OCI-LY3 (cell line): ENCODE data around the gene ZNF267.

ENCODE experiments used
- H2AFZ ChIP-seq: fragments of 200-600, 300-600 bp; shearing (Covaris generic); 2 replicates; pipeline ENCODE4 v1.6.0; 2014; ENCODE audit warnings: antibody characterized with exemption, low read depth, low read length
- H3K27ac ChIP-seq: fragments of 200-600, 300-600 bp; sonication (generic); 2 replicates; pipeline ENCODE4 v1.5.1; 2014; ENCODE audit warnings: mild to moderate bottlenecking, low read length, moderate library complexity, mixed read lengths
- H3K27me3 ChIP-seq: fragments of 200-600, 300-600 bp; sonication (generic); 2 replicates; pipeline ENCODE4 v1.6.1; 2014; ENCODE audit warnings: low read depth, low read length, mixed read lengths
- H3K36me3 ChIP-seq: fragments of 200-600, 300-600 bp; sonication (generic); replicated peaks from 2 replicates; pipeline ENCODE3; 2014; ENCODE audit warnings: low read depth, low read length, mixed read lengths
- H3K4me1 ChIP-seq: fragments of 300-600, 200-600 bp; sonication (generic); 2 replicates; pipeline ENCODE4 v1.6.1; 2014; ENCODE audit warnings: low read length, mixed read lengths
- H3K4me2 ChIP-seq: fragments of 200-600, 300-600 bp; sonication (generic); 2 replicates; pipeline ENCODE4 v1.6.1; 2014; ENCODE audit warnings: low read length, mixed read lengths
- H3K4me3 ChIP-seq: fragments of 300-600, 200-600 bp; sonication (generic); 2 replicates; pipeline ENCODE4 v1.5.1; 2014; ENCODE audit warnings: antibody characterized with exemption, mild to moderate bottlenecking, low read length, moderate library complexity
- H3K79me2 ChIP-seq: fragments of 300-600, 200-600 bp; shearing (Covaris generic); 2 replicates; pipeline ENCODE4 v1.6.1; 2014; ENCODE audit warnings: mild to moderate bottlenecking, low read length, mixed read lengths
- H3K9ac ChIP-seq: fragments of 300-600, 200-600 bp; shearing (Covaris generic); 2 replicates; pipeline ENCODE4 v1.6.0; 2014; ENCODE audit warnings: mild to moderate bottlenecking, low read length, moderate library complexity
- H3K9me3 ChIP-seq: fragments of 200-600, 300-600 bp; shearing (Covaris generic); 2 replicates; pipeline ENCODE4 v1.6.1; 2014; ENCODE audit warnings: low read length, mixed read lengths; ENCODE audit not compliant: insufficient read depth
- H4K20me1 ChIP-seq: fragments of 200-600, 300-600 bp; sonication (generic); 2 replicates; pipeline ENCODE4 v1.6.1; 2016; ENCODE audit warnings: low read length, mixed read lengths; ENCODE audit not compliant: insufficient read depth
- EZH2phosphoT487 ChIP-seq: fragments of 200-600 bp; shearing (Covaris generic); IDR thresholded peaks from 2 replicates; pipeline ENCODE4 v1.6.1; 2018; ENCODE audit warnings: antibody characterized with exemption, mixed run types, low read depth
- TF ChIP-seq, protein P1 (sequence below): fragments of 200-600, 300-600 bp; sonication (generic); IDR thresholded peaks from 2 replicates; pipeline ENCODE4 v1.5.1; 2014; ENCODE audit warnings: antibody characterized with exemption, low read length, low read depth

Gene ZNF267

GRCh38 chr16:31876951-31877828 lies 3.6 kb downstream of the ZNF267 start:
- H3K36me3 ChIP-seq = peaks cover 65% of the 10 kb centered on the region
- H3K27ac ChIP-seq = peak overlapping the region; percentile 94
- peak overlapping the region; percentile 91 for H3K4me3 ChIP-seq
- H4K20me1 ChIP-seq = peaks cover 72% of the 10 kb centered on the region
- H3K4me1 ChIP-seq = peaks cover 59% of the 10 kb centered on the region
- peak overlapping the region; percentile 92 for H3K9ac ChIP-seq
- H2AFZ ChIP-seq = no peak overlapping the region
- H3K4me2 ChIP-seq = peak overlapping the region; percentile 98
- TF ChIP-seq, protein P1, sequence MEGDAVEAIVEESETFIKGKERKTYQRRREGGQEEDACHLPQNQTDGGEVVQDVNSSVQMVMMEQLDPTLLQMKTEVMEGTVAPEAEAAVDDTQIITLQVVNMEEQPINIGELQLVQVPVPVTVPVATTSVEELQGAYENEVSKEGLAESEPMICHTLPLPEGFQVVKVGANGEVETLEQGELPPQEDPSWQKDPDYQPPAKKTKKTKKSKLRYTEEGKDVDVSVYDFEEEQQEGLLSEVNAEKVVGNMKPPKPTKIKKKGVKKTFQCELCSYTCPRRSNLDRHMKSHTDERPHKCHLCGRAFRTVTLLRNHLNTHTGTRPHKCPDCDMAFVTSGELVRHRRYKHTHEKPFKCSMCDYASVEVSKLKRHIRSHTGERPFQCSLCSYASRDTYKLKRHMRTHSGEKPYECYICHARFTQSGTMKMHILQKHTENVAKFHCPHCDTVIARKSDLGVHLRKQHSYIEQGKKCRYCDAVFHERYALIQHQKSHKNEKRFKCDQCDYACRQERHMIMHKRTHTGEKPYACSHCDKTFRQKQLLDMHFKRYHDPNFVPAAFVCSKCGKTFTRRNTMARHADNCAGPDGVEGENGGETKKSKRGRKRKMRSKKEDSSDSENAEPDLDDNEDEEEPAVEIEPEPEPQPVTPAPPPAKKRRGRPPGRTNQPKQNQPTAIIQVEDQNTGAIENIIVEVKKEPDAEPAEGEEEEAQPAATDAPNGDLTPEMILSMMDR = no peak
- TF ChIP-seq EZH2phosphoT487 = peak; percentile 40; the same call in 1 of the 2 replicates
- H3K27me3 ChIP-seq = no peaks in the 10 kb centered on the region
- H3K79me2 ChIP-seq = peaks cover 90% of the 10 kb centered on the region
- H3K9me3 ChIP-seq = peaks cover 10% of the 10 kb centered on the region; the same call in 1 of the 2 replicates

DNA sequence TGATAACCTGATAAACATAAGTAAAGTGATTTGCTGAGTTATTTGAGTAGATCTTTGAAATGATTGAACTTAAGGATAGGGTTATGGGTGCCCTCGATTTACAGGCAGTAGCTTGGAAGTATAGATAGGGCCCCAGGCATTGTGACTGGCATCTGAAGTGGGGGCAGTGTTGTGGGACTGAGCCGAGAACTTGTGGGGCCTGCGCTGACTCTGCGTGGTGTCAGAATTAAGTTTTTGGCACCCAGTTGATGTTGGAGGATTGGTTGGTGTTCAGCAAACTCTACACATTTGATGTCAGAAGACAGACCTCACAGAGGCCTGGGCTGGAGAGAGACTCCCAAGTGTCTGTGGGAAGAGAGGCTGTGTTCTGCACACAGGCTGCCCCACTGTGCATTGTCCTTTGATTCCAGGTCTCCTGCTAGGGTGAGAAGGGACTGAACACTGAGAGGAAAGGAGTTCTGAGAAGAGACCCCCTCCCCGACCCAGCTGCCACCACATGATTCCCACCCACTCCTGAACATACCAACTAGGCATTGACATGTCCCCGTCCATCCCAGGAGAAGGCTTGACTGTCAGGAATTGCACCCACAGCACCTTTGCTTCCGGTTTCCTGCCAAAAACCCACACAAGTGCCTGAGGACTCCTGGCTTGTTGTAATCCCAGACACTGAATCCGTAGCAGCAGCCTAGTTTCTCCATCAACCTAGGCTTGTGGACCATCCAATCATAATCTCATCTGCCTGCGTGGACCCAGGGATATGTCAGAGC lies 4.5 kb downstream of the ZNF267 start:
- TF ChIP-seq, protein P1 = no peak
- TF ChIP-seq EZH2phosphoT487 = no peak
- H3K79me2 ChIP-seq = peaks cover 96% of the 10 kb centered on the region
- H2AFZ ChIP-seq = no peak overlapping the region
- H4K20me1 ChIP-seq = peaks cover 81% of the 10 kb centered on the region
- H3K27me3 ChIP-seq = no peaks in the 10 kb centered on the region
- H3K36me3 ChIP-seq = peaks cover 74% of the 10 kb centered on the region
- peak overlapping the region; percentile 2; the same call in 1 of the 2 replicates for H3K9ac ChIP-seq
- H3K9me3 ChIP-seq = peaks cover 14% of the 10 kb centered on the region; the same call in 1 of the 2 replicates
- H3K4me2 ChIP-seq = peak overlapping the region; percentile 98
- peaks cover 56% of the 10 kb centered on the region for H3K4me1 ChIP-seq
- peak overlapping the region; percentile 91 for H3K4me3 ChIP-seq
- peak overlapping the region; percentile 94 for H3K27ac ChIP-seq

- Histone ChIP-seq H3K4me1 (peaks cover 53% of the 10 kb centered on the region), H3K79me2 (peaks cover 100% of the 10 kb centered on the region), H3K4me2 (peak overlapping the region; percentile 98), H4K20me1 (peaks cover 96% of the 10 kb centered on the region), H3K27me3 (no peaks in the 10 kb centered on the region), H2AFZ (no peak overlapping the region), H3K4me3 (peak overlapping the region; percentile 25; the same call in 1 of the 2 replicates), H3K9me3 (peaks cover 19% of the 10 kb centered on the region; the same call in 1 of the 2 replicates), H3K9ac (no peak overlapping the region), H3K36me3 (peaks cover 88% of the 10 kb centered on the region), H3K27ac (peak overlapping the region; percentile 45)
- TF ChIP-seq, protein P1 = no peak
- no peak for TF ChIP-seq EZH2phosphoT487
Observed at GRCh38 chr16:31879937-31880321, 6.3 kb downstream of the ZNF267 start.
